Suprapubic skin (tissue), 4 donors: Measurements from ENCODE around the gene CMPK1. TPM values are rescaled to one million over a fixed set of nuclear protein-coding genes. Genes with fewer than 3 reads are reported as not detected.

ENCODE experiments used
- DNase-seq, 2 donors: peaks; one replicate each; pipeline ENCODE4 v3.0.0-alpha.2; 2019; ENCODE audit warnings: low spot score in 2 of 2
- H3K27ac ChIP-seq: fragments of 200-600 bp; sonication (generic); one replicate; pipeline ENCODE4 v1.5.1; 2019
- H3K27me3 ChIP-seq: fragments of 200-600 bp; sonication (generic); one replicate; pipeline ENCODE4 v1.5.1; 2019
- H3K36me3 ChIP-seq: fragments of 200-600 bp; sonication (generic); one replicate; pipeline ENCODE4 v1.5.1; 2019
- H3K4me1 ChIP-seq: fragments of 200-600 bp; sonication (generic); one replicate; pipeline ENCODE4 v1.5.1; 2019
- H3K4me3 ChIP-seq: fragments of 200-600 bp; sonication (generic); one replicate; pipeline ENCODE4 v1.5.1; 2019; ENCODE audit warnings: mild to moderate bottlenecking
- H3K9me3 ChIP-seq: fragments of 200-600 bp; sonication (generic); one replicate; pipeline ENCODE4 v1.5.1; 2019
- EP300 ChIP-seq: sonication (generic); formaldehyde crosslinking; IDR thresholded peaks from one replicate; pipeline ENCODE4 v1.6.1; 2017; ENCODE audit warnings: antibody characterized with exemption
- POLR2A ChIP-seq, 2 donors: fragments of 450-650 bp; IDR thresholded peaks; one replicate each; pipeline ENCODE4 v1.6.1; 2017; ENCODE audit warnings: antibody characterized with exemption in 2 of 2, mild to moderate bottlenecking in 2 of 2, moderate library complexity in 2 of 2
- POLR2AphosphoS5 ChIP-seq, 3 donors: sonication (generic); formaldehyde crosslinking; IDR thresholded peaks; one replicate each; pipeline ENCODE4 v1.6.1; 2017; ENCODE audit warnings: antibody characterized with exemption in 3 of 3
- whole genome bisulfite sequencing: methylation state at CpG from one replicate; pipeline ENCODE4 v1.1.5; 2018; 5-methylcytosine and 5-hydroxymethylcytosine counted together
- total RNA-seq, 4 donors: library from RNA; depleted of rRNA; stranded (reverse); fragments of >200 nt; gene quantifications; one replicate each; pipeline ENCODE4 v1.1.0, GENCODE V29; 2016
- TF ChIP-seq, protein P1 (sequence below), 2 donors: fragments of 200-600 bp in 1 of 2; fragments of 450-650 bp in 1 of 2; sonication (generic) in 1 of 2; IDR thresholded peaks; one replicate each; pipeline ENCODE4 v1.5.1; 2016 to 2019; ENCODE audit warnings: antibody characterized with exemption in 2 of 2, mild to moderate bottlenecking in 1 of 2, moderate library complexity in 1 of 2

CMPK1 gene
- total RNA-seq, 4 donors from 2014 or later, result 69.4 to 94.4 (median 81.6) TPM

DNA sequence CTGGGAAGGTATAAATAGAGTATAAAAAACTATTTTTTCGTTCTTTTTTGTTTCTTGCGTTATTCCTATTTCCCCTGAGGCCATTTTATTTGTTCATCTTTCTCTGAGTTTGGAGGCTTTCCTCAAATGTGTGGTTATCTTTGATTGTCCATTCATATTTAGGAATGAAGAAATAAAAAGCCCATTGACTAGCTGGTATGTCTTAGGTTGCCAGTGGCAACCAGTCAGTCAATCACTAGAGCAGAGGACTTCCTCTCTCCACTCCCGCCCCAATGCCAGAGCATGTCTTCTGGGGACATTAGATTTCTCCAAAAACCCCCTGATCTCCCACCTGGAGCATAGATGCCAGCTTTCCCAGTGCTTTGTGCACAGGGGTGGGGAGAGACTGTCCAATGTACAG, 61.8 kb downstream of the CMPK1 start:
- DNase-seq, result no peak
- Histone ChIP-seq H3K4me3 (no peak overlapping the region), H3K4me1 (no peaks in the 10 kb centered on the region), H3K27me3 (peaks cover 4% of the 10 kb centered on the region), H3K36me3 (no peaks in the 10 kb centered on the region), H3K27ac (no peak overlapping the region), H3K9me3 (no peaks in the 10 kb centered on the region)
- TF ChIP-seq, protein P1, sequence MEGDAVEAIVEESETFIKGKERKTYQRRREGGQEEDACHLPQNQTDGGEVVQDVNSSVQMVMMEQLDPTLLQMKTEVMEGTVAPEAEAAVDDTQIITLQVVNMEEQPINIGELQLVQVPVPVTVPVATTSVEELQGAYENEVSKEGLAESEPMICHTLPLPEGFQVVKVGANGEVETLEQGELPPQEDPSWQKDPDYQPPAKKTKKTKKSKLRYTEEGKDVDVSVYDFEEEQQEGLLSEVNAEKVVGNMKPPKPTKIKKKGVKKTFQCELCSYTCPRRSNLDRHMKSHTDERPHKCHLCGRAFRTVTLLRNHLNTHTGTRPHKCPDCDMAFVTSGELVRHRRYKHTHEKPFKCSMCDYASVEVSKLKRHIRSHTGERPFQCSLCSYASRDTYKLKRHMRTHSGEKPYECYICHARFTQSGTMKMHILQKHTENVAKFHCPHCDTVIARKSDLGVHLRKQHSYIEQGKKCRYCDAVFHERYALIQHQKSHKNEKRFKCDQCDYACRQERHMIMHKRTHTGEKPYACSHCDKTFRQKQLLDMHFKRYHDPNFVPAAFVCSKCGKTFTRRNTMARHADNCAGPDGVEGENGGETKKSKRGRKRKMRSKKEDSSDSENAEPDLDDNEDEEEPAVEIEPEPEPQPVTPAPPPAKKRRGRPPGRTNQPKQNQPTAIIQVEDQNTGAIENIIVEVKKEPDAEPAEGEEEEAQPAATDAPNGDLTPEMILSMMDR (IDR thresholded peaks at IDR 0.05), result no peak
- no peak for TF ChIP-seq POLR2AphosphoS5 (IDR thresholded peaks at IDR 0.05)
- no peak for TF ChIP-seq EP300
- no peak for TF ChIP-seq POLR2A (IDR thresholded peaks at IDR 0.05)
- 80% methylated on average over 3 of the region's 3 CpGs for WGBS

DNA sequence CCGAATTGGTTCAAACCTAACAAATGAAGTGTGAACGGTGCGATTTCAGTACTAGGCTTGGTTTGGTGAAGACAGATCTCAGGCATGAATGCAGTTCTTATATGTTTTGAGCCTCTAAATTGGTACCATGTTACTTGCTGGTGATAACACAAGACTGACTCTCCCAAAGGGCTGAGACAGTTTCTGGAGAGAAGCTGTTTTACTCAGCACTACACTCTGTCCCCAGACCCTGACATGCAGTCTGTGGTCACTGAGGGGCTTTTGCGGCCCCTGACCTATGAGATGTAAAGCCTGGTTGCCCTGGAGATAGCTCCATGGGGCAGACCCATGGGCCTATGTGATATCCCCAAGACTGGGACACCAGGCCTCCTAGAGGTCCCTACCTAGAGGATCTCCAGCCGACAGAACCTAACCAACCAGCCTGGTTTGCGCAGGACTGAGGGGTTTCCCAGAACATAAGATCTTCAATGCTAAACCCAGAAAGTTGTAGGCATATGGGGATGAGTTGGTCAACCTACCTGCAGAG, 63.1 kb downstream of the CMPK1 start:
- Histone ChIP-seq H3K9me3 (no peaks in the 10 kb centered on the region), H3K27ac (no peak overlapping the region), H3K27me3 (peaks cover 4% of the 10 kb centered on the region), H3K4me1 (no peaks in the 10 kb centered on the region), H3K36me3 (no peaks in the 10 kb centered on the region), H3K4me3 (no peak overlapping the region)
- no peak for DNase-seq
- WGBS, result 85% methylated on average over 6 of the region's 6 CpGs
- TF ChIP-seq EP300, result no peak
- no peak for TF ChIP-seq POLR2AphosphoS5 (IDR thresholded peaks at IDR 0.05)
- TF ChIP-seq, protein P1 (IDR thresholded peaks at IDR 0.05), result no peak
- TF ChIP-seq POLR2A (IDR thresholded peaks at IDR 0.05), result no peak

DNA sequence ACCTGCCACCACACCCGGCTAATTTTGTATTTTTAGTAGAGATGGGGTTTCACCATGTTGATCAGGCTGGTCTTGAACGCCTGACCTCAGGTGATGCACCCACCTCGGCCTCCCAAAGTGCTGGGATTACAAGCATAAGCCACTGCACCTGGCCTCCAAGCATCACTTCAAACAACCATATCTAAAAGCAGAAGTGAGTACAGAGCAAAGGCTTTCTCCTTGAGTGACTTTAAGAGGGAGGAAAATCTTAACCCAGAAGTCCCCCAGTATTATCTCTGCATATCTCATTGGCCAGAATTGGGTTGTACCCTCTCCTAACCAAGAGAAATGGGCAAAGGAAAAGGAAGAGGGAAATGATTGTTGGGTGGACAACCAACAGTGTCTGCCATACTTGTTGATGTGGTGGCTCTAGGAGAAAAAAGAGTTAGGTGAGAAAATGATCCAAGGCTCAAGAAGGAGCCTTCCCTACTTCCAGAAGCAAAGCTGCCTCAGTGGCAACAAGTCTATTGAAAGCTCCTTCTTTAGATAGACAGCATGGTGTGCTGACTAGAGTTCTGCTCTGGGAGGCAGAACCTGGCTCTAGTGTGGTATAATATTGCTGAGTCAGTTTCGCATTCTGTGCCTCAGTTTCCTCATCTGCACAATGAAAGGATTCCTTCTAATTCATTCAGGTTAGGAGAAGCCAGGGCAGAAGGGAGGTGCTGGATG, 65.7 kb downstream of the CMPK1 start:
- DNase-seq, result no peak
- 96% methylated on average over 4 of the region's 4 CpGs for WGBS
- no peaks in the 10 kb centered on the region for H3K4me1 ChIP-seq
- no peak overlapping the region for H3K27ac ChIP-seq
- peaks cover 4% of the 10 kb centered on the region for H3K27me3 ChIP-seq
- TF ChIP-seq, protein P1 (IDR thresholded peaks at IDR 0.05), result no peak
- TF ChIP-seq EP300 (no peak), POLR2A (IDR thresholded peaks at IDR 0.05) (no peak), POLR2AphosphoS5 (IDR thresholded peaks at IDR 0.05) (no peak)
- H3K36me3 ChIP-seq, result no peaks in the 10 kb centered on the region
- H3K9me3 ChIP-seq, result no peaks in the 10 kb centered on the region
- H3K4me3 ChIP-seq, result no peak overlapping the region

DNA sequence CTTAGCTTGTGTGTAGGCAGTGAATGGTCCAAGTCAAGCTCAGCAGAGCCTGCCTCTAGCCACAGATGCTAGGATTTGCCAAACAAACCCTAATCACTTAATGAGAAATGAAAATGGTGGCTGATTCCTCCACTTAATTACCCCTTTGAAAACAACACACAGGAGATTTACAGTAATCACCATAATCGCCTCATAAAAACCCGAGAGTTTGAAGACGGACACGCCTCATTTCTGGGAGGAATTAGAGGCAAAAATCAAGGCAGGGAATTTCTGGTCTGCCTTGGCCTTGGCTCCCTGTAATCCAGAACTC, 66.2 kb downstream of the CMPK1 start:
- Histone ChIP-seq H3K36me3 (no peaks in the 10 kb centered on the region), H3K27me3 (peaks cover 4% of the 10 kb centered on the region)

DNA sequence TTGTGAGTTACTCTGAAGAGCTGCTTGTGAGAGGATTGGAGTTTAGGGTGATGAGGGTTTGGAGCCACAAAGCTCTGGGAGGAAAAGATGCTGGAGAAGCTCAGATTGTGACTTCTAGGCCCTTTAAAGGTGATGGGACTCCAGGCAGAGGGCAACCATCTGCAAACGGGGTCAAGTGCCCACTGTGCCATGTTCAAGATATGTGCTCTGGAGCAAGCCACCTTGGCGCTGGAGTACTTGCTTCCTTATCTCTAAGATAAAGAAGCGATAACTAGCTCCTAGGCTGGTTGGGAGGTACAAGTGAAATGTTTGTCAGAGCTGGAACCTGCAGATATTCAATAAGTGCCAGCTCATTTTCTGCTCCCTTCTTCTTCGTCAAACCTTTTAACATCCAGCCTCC, 68.2 kb downstream of the CMPK1 start:
- H3K36me3 ChIP-seq, result no peaks in the 10 kb centered on the region
- H3K4me1 ChIP-seq, result no peaks in the 10 kb centered on the region
- peaks cover 4% of the 10 kb centered on the region for H3K27me3 ChIP-seq
- peak in 1 of 2 donors; percentile 38 for DNase-seq
- no peaks in the 10 kb centered on the region for H3K9me3 ChIP-seq
- 88% methylated on average over 4 of the region's 4 CpGs for WGBS
- no peak overlapping the region for H3K4me3 ChIP-seq
- TF ChIP-seq POLR2A (IDR thresholded peaks at IDR 0.05) (no peak), POLR2AphosphoS5 (IDR thresholded peaks at IDR 0.05) (no peak), EP300 (no peak)
- TF ChIP-seq, protein P1 (IDR thresholded peaks at IDR 0.05), result no peak
- no peak overlapping the region for H3K27ac ChIP-seq

More for the DNA sequence above, 66.2 kb downstream of the CMPK1 start:
- H3K27ac ChIP-seq, result no peak overlapping the region
- no peak for DNase-seq
- H3K4me1 ChIP-seq, result no peaks in the 10 kb centered on the region
- no peak overlapping the region for H3K4me3 ChIP-seq
- no peaks in the 10 kb centered on the region for H3K9me3 ChIP-seq
- no peak for TF ChIP-seq EP300
- TF ChIP-seq, protein P1 (IDR thresholded peaks at IDR 0.05), result no peak
- no peak for TF ChIP-seq POLR2A (IDR thresholded peaks at IDR 0.05)
- TF ChIP-seq POLR2AphosphoS5 (IDR thresholded peaks at IDR 0.05), result no peak
- WGBS, result 84% methylated on average over 4 of the region's 4 CpGs
